Fibroblast of lung (primary cell): Measurements from ENCODE around the gene LOXHD1.

Experiments used
- EZH2 ChIP-seq: IDR thresholded peaks from 2 replicates; pipeline ENCODE4 v1.5.1; 2012; ENCODE audit warnings: low read length, control low read depth, mild to moderate bottlenecking; ENCODE audit errors: missing control alignments
- TF ChIP-seq, protein P1 (sequence below), 2 donors: IDR thresholded peaks in 1 of 2; conservative IDR thresholded peaks in 1 of 2; 1 replicate in 1 of 2; 2 replicates in 1 of 2; pipeline ENCODE4 v1.5.1; 2011 to 2012; ENCODE audit warnings: low read length in 2 of 2, control low read depth in 1 of 2, inconsistent platforms in 1 of 2, low read depth in 1 of 2, mild to moderate bottlenecking in 1 of 2

DNA sequence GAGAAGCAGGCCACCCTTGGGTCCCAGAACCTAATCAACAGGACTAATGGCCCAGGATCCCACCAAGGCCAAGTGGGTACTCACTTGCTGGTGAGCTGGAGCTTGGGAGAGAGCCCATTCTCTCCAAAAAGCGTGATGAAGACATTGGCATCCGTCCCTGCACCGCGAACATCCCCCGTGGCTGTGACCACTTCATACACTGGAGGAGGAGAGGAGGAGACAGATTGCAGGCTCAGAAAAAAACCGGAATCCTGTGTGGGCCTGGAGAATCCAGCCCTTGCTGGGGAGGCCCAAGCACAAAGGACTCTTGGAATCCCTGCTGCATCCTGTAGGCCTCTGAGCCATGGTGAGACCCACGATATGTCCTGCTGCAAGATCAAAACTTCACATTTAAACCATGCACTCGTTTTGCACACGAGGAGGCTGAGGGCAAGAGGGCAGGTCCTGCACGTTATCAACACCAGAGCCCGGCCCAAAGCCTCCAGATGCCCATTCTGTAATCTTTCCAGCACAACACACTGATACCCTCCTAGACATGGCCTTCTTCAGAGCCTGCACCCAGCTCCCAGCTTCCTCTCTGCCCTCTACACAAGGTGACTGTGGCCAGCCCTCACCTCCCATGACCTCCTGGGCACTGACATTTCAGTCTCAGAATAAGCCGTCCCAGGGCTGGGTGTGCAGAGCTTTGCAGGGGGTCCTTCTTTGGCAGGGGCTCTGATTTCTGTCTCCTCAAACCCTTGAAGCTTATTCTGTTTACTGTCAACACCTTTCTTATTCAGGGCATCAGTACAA is 7.8 kb downstream of the LOXHD1 start:
- TF ChIP-seq, protein P1, sequence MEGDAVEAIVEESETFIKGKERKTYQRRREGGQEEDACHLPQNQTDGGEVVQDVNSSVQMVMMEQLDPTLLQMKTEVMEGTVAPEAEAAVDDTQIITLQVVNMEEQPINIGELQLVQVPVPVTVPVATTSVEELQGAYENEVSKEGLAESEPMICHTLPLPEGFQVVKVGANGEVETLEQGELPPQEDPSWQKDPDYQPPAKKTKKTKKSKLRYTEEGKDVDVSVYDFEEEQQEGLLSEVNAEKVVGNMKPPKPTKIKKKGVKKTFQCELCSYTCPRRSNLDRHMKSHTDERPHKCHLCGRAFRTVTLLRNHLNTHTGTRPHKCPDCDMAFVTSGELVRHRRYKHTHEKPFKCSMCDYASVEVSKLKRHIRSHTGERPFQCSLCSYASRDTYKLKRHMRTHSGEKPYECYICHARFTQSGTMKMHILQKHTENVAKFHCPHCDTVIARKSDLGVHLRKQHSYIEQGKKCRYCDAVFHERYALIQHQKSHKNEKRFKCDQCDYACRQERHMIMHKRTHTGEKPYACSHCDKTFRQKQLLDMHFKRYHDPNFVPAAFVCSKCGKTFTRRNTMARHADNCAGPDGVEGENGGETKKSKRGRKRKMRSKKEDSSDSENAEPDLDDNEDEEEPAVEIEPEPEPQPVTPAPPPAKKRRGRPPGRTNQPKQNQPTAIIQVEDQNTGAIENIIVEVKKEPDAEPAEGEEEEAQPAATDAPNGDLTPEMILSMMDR (conservative IDR thresholded peaks at IDR 0.05 in 1 of 2, IDR thresholded peaks at IDR 0.05 in 1 of 2; ENCODE audit: low read depth in 1 of 2, low read length in 2 of 2), result no peak
- no peak for TF ChIP-seq EZH2
